H1 (cell line): ENCODE data around the gene PPP2R2D.

Experiments
- EGR1 ChIP-seq: IDR thresholded peaks from 2 replicates; pipeline ENCODE4 v1.6.1; 2011; ENCODE audit warnings: low read depth, low read length, borderline replicate concordance
- EP300 ChIP-seq, 2 experiments: IDR thresholded peaks; 1 replicate in 1 of 2; 2 replicates in 1 of 2; pipeline ENCODE4 v1.6.1; 2011 to 2012; ENCODE audit warnings: low read depth in 2 of 2, low read length in 2 of 2, mild to moderate bottlenecking in 2 of 2, borderline replicate concordance in 1 of 2, inconsistent platforms in 1 of 2, moderate library complexity in 1 of 2
- FOSL1 ChIP-seq: IDR thresholded peaks from 2 replicates; pipeline ENCODE4 v1.6.1; 2011; ENCODE audit warnings: mild to moderate bottlenecking, low read depth, low read length, moderate library complexity; ENCODE audit not compliant: insufficient read depth
- GABPA ChIP-seq: IDR thresholded peaks from 2 replicates; pipeline ENCODE4 v1.6.1; 2011; ENCODE audit warnings: mild to moderate bottlenecking, low read length, moderate library complexity, borderline replicate concordance; ENCODE audit not compliant: insufficient read depth
- HDAC2 ChIP-seq, 2 experiments: fragments of 300-600 bp in 1 of 2; sonication (generic) in 1 of 2; IDR thresholded peaks; 2 replicates each; pipeline ENCODE4 v1.6.1; 2011 to 2012; ENCODE audit warnings: low read depth in 2 of 2, low read length in 2 of 2, mild to moderate bottlenecking in 2 of 2, moderate library complexity in 2 of 2, borderline replicate concordance in 1 of 2, inconsistent platforms in 1 of 2
- HDAC6 ChIP-seq: IDR thresholded peaks from one replicate; pipeline ENCODE4 v1.7.1; 2012; ENCODE audit warnings: low read depth, mild to moderate bottlenecking, inconsistent platforms, low read length, moderate library complexity
- POLR2A ChIP-seq, 2 experiments: IDR thresholded peaks; 1 replicate in 1 of 2; 2 replicates in 1 of 2; pipeline ENCODE4 v1.6.1; 2011; ENCODE audit warnings: low read depth in 2 of 2, low read length in 2 of 2, mild to moderate bottlenecking in 2 of 2; ENCODE audit errors: control extremely low read depth in 1 of 2
- POLR2AphosphoS5 ChIP-seq: IDR thresholded peaks from 2 replicates; pipeline ENCODE4 v1.6.1; 2011; ENCODE audit warnings: low read depth, low read length
- RFX5 ChIP-seq: IDR thresholded peaks from 2 replicates; pipeline ENCODE4 v1.6.1; 2011; ENCODE audit warnings: low read depth, low read length, improper control_type of control experiment, borderline replicate concordance
- SP1 ChIP-seq: IDR thresholded peaks from 2 replicates; pipeline ENCODE4 v1.6.1; 2011; ENCODE audit warnings: low read depth, low read length
- SP2 ChIP-seq: IDR thresholded peaks from 2 replicates; pipeline ENCODE4 v1.6.1; 2012; ENCODE audit warnings: mild to moderate bottlenecking, low read length, inconsistent platforms
- TBP ChIP-seq: IDR thresholded peaks from 2 replicates; pipeline ENCODE4 v1.6.1; 2011; ENCODE audit warnings: low read depth, low read length, improper control_type of control experiment
- ZNF274 ChIP-seq: IDR thresholded peaks from 2 replicates; pipeline ENCODE4 v1.7.0; 2012; ENCODE audit warnings: low read length, borderline replicate concordance; ENCODE audit errors: extremely low read depth
- TF ChIP-seq, protein P1 (sequence below), 3 experiments: IDR thresholded peaks; 1 replicate in 2 of 3; 2 replicates in 1 of 3; pipeline versions ENCODE4 v1.5.1 to v1.6.1; 2011; ENCODE audit warnings: low read length in 3 of 3, mild to moderate bottlenecking in 3 of 3, inconsistent platforms in 2 of 3, low read depth in 1 of 3, moderate library complexity in 1 of 3; ENCODE audit not compliant: insufficient read depth in 1 of 3; ENCODE audit errors: control extremely low read depth in 1 of 3

DNA sequence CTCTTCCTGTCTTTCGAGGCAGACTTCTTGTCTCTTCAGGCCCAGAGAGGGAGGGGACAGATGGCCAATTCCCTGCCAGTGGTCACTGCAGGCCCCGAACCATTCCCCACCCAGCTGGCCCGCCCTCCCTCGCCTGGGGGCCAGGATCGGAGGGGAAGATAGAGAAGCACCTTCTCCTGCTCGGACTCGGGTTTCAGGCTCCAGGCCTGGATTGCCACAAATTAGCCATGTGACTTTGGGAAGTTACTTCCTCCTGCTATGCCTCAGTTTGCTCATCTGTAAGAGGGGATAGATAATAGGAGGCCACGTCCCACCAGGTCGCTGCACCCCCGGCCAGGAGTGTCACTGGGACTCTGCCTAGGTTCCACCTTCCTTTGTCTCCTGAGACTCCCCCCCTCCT is 24.8 kb upstream of the PPP2R2D start:
- TF ChIP-seq, protein P1, sequence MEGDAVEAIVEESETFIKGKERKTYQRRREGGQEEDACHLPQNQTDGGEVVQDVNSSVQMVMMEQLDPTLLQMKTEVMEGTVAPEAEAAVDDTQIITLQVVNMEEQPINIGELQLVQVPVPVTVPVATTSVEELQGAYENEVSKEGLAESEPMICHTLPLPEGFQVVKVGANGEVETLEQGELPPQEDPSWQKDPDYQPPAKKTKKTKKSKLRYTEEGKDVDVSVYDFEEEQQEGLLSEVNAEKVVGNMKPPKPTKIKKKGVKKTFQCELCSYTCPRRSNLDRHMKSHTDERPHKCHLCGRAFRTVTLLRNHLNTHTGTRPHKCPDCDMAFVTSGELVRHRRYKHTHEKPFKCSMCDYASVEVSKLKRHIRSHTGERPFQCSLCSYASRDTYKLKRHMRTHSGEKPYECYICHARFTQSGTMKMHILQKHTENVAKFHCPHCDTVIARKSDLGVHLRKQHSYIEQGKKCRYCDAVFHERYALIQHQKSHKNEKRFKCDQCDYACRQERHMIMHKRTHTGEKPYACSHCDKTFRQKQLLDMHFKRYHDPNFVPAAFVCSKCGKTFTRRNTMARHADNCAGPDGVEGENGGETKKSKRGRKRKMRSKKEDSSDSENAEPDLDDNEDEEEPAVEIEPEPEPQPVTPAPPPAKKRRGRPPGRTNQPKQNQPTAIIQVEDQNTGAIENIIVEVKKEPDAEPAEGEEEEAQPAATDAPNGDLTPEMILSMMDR (IDR thresholded peaks at IDR 0.05; ENCODE audit: control extremely low read depth in 1 of 3, insufficient read depth in 1 of 3, low read depth in 1 of 3, low read length in 3 of 3), result no peak
- TF ChIP-seq RFX5 (no peak), POLR2A (IDR thresholded peaks at IDR 0.05; ENCODE audit: control extremely low read depth in 1 of 2, low read depth in 2 of 2, low read length in 2 of 2) (no peak), EGR1 (no peak), GABPA (no peak), SP2 (no peak), EP300 (IDR thresholded peaks at IDR 0.05; ENCODE audit: borderline replicate concordance in 1 of 2, low read depth in 2 of 2, low read length in 2 of 2) (no peak), SP1 (no peak), TBP (no peak), ZNF274 (no peak), POLR2AphosphoS5 (no peak), HDAC6 (no peak), FOSL1 (no peak), HDAC2 (IDR thresholded peaks at IDR 0.05; ENCODE audit: borderline replicate concordance in 1 of 2, low read depth in 2 of 2, low read length in 2 of 2) (no peak)
